ENCODE data around the gene NFYB.
"Not testable (repeated sequence)": the region's sequence is repeated elsewhere in the genome, so short reads cannot be mapped to it uniquely, and the experiment has no call there.

Gene NFYB

GRCh38 chr12:104137902-104138796, at the start of gene NFYB:
Gene NFYB, minus strand, starts transcription at chr12:104138210. Its CDS starts 2,757 bp downstream, at chr12:104135453.
- peak; percentile 74 to 86 (median 80) for DNase-seq

GRCh38 chr12:104187446-104188155, 49.6 kb upstream of the NFYB start:
- no peak for DNase-seq

DNA sequence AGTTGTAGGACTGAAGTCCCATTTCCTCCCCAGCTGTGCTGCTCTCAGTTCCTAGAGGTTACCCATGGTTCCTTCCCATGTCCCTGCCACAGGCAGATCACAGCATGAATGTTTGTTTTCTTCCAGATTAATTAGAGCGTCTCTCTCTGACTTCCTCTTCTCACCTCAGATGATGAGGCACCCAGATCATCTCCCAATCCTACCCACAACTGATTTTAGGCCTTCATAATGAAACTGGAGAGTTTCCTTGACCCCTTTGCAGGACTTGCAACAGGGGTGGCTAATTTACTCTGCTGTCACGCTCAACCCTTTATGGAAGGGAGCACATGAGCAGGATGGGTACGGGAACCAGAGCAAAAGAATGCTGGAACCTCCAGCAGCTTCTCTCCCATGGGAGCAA, 45.4 kb upstream of the NFYB start:
- no peak for DNase-seq

DNA sequence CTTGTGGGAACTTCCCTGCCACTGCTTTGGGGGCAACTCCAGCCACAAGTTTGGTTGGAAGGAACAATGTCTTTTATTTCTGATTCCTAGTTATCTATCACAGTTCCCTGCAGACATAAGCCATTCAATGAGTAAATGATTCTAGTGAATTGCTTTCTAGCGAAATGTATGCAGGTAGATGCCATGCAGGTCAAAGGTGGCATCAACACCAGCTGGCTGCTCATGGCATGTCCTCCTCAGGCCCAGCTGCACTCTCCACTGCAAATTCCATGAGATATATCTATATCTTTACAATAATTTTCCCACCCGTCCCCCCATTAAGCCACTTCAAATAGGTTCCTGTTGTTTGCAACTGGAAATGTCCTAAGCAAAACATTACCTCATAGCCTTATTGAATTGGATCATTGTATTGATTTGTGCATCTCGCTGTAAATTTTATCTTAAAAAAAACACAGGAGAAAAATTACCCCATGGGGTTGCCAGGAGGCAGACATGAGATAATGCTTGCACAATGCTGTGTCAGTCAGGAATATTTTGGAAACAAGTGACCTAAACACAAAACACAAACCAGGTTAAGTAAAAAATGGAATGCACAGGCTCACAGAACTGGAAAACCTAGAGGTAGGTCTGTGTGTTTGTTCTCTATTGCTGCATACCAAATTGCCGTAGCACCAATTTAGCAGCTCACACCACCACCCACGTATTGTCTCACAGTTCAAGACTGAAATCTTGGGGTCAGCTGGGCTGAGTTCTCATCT, 44.8 kb upstream of the NFYB start:
- no peak for DNase-seq

- DNase-seq: no peak
These were observed 44.1 kb upstream of the NFYB start for GRCh38 chr12:104182144-104182543.

DNA sequence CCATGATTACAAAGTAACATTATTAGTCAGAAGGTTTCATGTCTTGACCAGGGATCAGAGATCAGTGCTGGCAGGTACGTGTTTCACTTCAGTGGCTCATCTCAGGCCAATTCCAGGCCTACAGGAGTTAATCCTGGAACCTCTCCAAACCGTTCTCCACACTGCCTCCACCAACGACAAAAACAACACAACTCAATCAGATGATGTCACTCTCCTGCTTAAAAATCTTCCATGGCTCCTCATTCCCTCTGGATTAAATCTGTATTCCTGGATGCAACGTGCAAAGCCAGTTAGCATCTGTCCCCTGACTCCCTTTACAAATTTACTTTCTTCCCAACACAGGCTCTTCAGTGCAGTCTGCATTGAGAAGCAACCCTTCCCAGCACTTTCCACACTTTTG, 43.3 kb upstream of the NFYB start:
- DNase-seq: no peak

DNA sequence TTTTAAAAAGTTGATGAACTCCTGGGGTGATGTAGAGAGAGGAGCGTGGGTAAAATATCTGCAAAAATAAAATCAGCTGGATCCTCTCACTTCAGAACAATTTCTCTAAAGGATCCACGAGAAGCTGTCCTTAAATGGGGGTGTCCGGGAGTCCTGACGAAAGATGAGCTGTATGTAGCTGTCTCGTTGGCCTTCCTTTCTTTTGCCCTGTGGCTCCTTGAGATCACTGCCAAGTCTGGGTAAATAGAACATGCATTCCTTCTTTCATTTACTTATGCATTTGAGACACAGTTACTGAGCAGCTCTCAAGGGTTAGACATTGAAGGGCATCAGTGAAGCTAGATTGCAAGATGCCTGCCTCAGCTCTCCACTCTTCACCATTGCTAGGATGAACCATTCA, 42.4 kb upstream of the NFYB start:
- DNase-seq: no peak

GRCh38 chr12:104177663-104178501, 39.9 kb upstream of the NFYB start:
- DNase-seq: no peak

DNA sequence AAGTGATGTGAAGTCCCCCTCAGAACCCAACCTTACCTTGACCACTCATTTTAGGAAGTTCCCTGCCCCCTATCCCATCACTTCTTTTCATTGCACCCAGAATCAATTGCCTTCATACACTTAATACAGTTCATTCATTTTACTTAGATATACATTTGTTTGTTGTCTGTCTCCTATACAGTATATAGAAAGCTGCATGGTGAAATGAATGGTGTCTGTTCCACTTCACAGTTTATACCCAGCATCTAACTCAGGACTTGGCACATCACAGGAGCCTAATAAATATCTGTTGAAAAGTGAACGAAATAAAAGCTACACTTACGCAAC, 39.3 kb upstream of the NFYB start:
- DNase-seq: no peak

GRCh38 chr12:104175726-104176247, 37.8 kb upstream of the NFYB start:
- no peak for DNase-seq

- DNase-seq: not testable (repeated sequence)
These were observed 35.8 kb upstream of the NFYB start for GRCh38 chr12:104173804-104174203.

DNA sequence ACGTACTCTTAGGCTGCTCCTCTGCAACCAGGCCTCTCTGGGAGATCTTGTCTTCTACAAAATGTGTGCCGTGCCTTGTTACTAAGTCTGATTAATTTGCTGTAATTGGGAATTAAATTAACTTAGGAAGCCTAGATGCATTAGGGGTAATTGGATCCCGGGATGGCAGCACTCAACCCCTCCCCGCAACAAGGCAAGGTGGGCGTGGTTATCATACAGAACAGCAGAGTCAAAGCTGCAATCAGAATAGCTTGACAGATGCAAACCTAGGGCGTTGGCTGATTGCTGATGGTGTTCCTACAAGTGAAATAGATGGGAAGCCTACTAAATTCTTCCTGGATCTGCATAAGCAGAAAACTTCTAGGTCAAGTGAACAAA, 34.5 kb upstream of the NFYB start:
- DNase-seq: no peak

- no peak for DNase-seq
These were observed 34.0 kb upstream of the NFYB start for GRCh38 chr12:104171785-104172569.

DNA sequence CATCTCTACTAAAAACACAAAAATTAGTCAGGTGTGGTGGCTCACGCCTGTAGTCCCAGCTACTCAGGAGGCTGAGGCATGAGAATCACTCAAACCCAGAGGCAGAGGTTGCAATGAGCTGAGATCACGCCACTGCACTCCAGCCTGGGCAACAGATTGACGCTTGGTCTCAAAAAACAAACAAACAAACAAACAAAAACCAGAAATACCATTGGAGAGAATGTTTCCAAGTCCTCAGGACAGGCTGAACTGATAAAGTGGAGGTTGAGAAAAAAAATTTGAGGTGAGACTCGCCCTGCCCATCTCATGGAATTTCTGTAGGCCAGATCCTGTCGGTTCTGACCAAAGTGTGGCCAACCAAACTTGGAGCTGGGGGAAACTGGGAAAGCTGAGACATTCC, 30.6 kb upstream of the NFYB start:
- DNase-seq: no peak

DNA sequence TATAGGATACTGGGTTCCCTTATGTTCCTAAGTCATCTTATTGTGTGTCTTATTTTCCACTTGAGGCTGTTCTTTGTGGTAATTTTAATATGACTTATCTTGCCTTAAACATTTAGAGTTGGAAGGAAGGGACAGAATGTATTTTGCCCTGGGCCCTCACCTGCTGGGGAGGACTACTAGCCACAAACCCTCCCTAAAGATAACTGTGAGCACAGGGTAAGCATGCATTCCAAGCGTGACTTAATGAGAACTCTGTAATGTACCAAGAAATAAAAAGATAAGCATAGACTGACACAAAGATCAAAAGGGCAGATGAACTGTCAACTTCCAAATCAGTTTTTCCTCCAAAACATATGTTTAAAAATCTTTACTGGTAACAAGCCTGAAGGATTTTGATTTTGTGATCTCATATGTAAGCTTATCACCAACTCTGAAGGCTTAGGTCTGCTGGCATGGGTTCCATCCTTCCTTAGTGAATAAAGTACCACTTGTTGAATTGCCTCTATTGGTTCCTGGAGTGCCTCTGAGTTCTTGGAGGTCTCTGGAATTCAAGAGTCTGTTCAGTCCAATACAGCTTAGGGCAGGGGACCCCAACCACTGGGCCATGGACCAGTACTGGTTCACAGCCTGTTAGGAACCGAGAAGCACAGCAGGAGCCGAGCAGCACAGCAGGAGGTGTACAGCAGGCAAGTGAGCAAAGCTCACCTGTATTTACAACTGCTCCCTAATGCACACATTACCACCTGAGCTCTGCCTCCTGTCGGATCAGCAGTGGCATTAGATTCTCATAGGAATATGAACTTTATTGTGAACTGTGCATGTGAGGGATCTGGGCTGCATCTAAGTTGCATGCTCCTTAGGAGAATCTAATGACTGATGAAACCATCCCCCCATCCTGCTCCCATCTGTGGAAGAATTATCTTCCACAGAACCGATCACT, 29.8 kb upstream of the NFYB start:
- no peak for DNase-seq

- no peak for DNase-seq
These were observed 28.5 kb upstream of the NFYB start for GRCh38 chr12:104166465-104166864.

GRCh38 chr12:104165801-104166200, 27.8 kb upstream of the NFYB start:
- no peak for DNase-seq

DNA sequence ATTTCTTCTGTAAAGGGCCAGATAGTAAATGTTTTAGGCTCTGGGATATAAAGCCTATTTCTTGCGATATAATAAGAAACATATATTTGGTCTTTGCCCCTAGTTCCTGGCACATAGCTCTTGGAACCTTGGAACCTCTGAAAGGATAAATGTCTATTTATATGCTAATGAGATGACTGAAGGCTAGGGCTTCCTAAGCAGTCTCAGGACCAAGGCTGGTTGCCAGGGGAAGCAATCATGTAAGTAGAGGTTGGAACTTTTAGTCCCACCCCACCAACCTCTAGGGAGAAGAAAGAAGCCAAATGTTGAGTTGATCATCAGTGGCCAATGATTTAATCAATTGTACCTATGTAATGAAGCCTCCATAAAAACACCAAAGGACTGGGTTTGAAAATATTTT, 26.6 kb upstream of the NFYB start:
- no peak for DNase-seq

DNA sequence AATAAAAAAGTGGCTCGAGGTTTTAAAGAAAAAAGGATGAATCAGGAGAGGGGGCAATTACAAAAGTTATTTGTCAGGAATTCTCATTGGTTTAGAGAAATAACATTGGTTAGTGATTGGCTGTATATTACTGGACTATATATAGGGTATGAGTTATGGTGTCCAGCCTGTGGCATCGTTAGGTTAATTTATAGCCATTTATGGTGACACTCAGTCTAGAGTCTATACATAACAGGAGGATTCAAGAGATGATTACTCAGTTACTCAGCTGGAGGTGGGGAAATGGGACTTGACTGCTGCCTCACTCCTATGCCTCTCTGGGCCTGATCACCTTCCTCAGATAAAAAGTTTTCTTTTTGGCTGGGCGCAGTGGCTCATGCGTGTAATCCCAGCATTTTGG, 25.6 kb upstream of the NFYB start:
- DNase-seq: no peak

GRCh38 chr12:104163028-104163427, 25.0 kb upstream of the NFYB start:
- DNase-seq: not testable (repeated sequence)

All from activated naive CD4-positive, alpha-beta T cell (primary cell).